ENCODE results near the gene P2RX7.
"Not testable (repeated sequence)": the region's sequence is repeated elsewhere in the genome, so short reads cannot be mapped to it uniquely, and the experiment has no call there.

Gene P2RX7

DNA sequence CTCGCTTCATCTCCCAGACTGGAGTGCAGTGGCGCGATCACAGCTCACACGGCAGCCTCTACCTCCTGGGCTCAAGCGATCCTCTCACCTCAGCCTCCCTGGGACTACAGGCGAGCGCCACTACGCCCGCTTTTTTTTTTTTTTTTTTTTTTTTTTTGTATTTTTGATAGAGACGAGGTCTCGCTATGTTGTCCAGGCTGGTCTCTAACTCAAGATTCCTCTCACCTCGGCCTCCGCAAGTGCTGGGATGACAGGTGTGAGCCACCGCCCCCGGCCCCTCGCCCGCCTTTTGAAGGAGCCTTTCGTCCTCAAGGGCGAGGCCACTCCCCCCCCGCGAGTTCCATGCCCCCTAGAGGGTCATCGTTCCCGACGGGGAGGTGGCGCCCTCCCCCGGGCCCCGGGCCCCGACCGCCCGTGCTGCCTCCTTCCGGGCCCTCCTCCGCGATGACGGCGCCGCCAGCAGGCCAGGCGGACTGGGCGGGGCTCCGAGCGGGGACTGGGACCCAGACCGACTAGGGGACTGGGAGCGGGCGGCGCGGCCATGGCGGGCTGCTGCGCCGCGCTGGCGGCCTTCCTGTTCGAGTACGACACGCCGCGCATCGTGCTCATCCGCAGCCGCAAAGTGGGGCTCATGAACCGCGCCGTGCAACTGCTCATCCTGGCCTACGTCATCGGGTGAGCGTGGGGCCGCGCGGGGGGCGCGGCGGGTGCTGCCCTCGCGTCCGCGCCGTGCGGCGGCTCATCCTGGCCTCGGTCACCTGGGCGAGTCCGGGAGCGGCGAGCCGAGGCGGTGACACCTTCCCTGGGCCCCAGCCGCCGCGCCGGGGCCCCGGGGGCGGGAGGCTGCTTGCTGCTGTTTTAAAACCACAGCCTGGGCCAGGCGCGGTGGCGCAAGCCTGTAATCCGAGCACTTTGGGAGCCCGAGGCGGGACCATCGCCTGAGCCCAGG is 77.2 kb downstream of the P2RX7 start, which contains the start of gene P2RX4:
TSS of gene P2RX4 (plus strand) at position 506 of the 949 bp plus-strand sequence. CDS start at position 542, 36 bp downstream.
- peak; percentile 90 for DNase-seq

DNA sequence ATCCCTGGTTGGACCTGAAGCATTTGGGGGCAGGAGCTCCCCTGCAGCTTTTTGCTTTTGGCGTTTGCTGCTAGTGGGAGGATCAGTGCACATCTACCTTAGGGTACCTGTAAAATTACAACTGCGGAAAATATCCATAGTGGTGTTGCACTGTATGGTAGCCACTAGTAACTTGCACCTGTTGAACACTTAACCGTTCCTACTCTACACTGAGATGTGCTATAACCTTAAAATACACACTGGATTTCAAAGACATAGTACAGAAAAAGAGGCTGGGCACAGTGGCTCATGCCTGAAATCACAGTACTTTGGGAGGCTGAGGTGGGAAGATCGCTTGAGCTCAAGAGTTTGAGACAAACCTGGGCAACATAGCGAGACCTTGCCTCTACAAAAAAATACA is 80.2 kb downstream of the P2RX7 start:
- DNase-seq = no peak

DNA sequence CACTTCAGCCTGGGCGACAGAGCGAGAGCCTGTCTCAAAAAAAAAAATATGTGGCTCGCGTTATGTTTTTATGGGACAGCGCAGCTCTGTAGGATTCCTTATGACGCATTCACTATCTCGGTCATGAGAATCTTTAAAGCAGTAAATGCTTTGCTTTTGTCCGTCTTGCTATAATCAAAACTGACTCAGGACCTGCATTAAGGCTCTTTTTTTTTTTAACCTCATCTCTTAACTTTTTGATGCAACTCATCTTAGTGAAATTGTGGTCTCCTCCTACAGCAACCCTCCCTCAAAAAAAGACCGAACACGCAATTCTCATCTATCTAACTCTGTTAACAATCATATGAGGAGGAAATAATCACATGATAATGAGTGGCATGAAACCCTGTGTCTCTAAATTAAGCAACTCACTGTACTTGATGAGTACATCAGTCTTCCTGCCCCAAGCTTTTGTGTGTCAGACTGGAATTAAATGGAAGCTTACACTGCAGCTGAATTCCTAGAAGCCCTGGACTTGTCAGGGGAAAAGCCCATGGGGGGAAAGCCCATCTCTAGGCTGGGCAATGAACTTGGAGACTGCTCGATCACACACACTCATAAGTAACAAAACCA is 81.6 kb downstream of the P2RX7 start:
- DNase-seq = no peak

DNA sequence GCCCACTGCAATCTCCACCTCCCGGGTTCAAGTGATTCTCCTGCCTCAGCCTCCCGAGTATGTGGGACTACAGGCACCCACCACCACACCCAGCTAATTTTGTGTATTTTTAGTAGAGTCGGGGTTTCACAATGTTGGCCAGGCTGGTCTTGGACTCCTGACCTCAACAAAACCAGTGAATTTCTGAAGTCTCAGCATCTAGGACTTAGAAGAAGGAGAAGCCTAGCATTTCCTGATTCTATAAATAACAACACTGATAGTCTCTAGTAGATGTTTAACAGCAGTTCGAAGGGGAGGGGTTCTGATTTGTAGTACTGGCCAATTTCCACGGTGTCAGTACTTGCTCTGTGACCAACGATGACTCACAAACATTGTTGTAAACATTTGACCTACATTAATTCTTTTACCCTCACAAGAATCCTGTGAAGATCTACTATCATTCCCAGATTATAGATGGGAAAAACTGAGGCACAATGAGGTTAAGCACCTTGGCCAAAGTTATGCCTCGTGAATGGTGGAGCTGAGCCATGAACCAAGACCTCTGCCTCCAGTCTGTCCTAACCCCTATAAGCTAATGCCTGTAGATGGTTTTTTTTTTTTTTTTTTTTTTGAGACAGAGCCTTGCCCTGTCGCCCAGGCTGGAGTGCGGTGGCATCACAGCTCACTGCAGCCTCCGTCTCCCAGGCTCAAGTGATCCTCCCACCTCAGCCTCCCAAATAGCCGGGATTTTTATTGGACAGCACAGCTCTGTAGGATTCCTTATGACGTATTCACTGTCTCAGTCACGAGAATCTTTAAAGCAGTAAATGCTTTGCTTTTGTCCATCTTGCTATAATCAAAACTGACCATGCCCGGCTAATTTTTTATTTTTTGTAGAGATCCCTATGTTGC is 82.4 kb downstream of the P2RX7 start:
- no peak for DNase-seq

DNA sequence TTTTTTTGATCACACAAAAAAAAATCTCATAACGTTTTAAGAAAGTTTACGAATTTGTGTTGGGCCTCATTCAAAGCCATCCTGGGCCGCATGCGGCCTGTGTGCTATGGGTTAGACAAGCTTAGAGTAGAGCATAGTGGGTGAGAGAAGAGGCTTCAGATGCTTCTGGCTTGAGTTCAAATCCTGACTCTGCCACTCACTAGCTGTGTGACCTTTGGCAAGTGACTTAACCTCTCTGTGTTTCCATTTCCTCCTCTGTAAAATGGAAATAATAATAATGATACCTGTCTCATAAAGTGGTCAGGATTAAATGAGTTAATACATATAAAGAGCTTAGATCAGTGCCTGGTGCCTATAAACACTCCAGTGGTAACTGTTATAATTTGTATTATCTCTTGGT is 83.4 kb downstream of the P2RX7 start:
- no peak for DNase-seq

DNA sequence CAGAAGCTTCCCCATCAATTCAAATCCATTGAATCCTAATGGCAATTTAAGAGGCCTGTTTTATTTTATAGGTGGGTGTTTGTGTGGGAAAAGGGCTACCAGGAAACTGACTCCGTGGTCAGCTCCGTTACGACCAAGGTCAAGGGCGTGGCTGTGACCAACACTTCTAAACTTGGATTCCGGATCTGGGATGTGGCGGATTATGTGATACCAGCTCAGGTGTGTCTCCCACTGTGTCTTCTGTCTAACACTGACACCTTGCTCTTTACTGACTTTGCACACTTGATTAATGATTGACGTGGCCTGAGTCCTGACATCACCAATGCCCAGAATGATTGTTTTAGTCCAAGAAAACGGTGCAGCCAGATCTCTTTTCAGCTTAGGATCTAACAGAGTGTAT is 84.4 kb downstream of the P2RX7 start:
- DNase-seq = no peak

DNA sequence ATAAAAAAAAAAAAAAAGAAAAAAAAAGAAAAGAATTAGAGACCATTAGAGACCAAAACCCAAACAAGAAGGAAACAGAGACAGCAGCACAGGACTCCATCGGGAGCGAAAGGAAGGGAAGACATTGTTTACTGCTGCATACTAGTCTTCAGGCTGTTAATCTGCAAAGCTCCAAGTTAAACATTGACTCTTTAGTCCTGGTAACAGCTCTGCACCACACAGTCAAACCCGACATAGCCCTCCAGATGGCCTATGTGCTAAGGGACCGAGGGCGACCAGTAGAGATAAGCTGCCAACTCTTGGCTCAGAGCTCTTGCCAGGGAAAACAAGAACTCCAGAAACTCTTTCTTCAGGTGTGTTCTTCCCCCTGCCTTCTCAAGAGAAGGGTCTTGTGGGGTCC is 85.1 kb downstream of the P2RX7 start:
- no peak for DNase-seq

DNA sequence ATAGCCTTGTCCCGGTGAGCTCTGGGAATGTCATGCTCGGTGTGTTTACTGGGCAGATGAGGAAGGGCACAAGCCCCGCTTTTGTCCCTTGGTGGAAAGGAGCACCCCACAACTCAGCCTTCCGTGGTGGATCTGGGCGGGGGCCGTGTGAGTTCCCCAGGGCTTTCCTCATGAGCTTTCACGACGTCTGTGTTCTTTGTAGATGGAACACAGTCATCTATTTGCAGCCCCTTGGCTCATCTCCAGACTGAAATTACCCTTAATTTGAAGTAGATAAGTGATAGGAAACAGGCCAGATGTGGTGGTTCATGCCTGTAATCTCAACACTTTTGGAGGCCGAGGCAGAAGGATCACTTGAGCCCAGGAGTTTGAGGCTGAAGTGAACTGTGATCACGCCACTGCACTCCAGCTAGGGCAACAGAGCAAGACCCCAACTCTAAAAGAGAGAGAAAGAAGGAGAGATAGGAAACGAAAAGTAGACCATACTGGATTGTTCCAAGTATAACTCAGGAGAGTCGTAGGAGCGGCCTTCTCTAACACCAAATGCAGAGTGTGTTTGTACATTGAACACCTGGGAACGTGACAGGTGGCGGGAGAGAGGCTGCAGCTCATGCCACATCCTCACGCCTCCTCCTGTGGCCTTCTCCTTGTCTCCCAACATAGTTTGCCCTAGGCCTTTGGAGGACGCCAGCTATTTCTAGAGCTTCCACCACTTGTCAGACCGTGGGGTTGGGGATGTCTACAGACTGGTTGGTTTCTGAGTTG is 86.1 kb downstream of the P2RX7 start:
- no peak for DNase-seq

DNA sequence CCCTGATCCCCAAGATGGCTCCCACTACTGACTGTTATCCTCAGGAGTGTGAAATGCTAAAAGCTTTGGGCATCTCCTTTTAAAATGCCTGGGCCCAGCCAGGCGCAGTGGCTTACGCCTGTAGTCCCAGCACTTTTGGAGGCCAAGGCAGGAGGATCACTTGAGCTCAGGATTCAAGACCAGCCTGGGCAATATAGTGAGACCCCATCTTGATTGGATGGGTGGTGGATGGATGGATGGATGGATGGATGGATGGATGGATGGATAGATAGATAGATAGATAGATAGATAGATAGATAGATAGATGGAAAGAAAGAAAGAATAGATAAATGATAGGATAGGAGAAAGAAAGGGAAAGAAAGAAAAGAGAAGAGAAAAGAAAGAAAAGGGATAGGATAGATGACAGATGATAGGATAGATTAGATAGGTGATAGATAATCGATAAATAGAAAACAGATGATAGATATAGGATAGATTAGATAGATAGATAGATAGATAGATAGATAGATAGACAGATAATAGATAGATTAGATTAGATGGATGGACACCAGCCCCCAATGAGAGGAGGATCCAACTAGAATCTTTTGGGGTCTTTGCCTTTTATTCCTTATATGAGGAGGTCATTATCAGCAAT is 86.8 kb downstream of the P2RX7 start:
- DNase-seq = no peak

DNA sequence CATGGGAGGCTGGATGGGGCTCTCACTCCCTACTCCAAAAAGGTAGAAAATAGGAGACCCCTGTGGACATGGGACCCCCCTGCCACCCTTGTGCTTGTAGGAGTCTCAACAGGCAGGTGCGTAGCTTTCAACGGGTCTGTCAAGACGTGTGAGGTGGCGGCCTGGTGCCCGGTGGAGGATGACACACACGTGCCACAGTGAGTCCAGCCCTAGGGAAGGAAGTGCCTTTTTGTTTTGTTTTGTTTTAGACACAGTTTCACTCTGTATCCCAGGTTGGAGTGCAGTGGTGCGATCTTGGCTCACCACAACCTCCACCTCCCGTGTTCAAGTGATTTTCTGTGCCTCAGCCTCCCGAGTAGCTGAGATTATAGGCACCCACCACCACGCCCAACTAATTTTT is 90.2 kb downstream of the P2RX7 start:
- DNase-seq = peak; percentile 51

DNA sequence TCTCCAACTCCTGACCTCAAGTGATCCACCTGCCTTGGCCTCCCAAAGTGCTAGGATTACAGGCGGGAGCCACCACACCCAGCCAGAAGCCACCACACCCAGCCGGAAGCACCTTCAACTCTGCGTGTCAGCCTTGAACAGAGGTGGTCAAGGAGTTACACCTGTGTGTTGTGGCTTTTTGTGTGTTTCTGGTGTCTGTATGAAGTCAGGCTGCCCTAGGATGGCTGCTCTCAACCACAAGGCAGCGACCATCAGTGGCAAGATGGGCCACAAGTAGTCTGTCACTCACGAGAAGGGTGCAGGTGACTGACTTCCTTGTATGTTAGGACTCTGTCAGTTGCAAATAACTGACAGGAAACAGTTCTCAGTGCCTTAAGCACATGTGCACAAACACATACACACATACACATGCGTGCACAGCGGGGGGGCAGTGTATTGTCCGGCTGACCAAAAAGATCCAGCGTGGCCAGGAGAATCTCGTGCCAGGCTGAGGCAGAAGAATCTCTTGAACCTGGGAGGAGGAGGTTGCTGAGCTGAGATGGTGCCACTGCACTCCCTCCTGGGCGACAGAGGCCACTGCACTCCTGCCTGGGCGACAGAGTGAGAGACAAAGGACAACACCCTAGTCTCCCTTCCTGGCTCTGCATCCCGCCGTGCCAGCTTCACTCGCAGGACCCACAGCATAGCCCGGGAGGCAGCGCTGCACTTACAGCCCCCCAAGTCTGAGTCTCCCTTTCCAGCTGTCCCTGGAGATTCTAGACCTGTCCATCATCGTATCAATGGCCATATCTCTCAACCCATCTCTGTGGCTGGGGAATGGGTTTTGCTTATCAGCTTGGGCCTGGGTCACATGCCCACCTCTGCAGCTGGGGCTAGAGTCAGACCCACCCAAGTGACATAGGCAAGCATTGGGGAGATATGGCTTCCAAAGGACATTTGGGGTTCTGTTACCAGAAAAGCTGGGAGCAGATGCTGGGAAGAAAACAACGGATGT is 90.9 kb downstream of the P2RX7 start:
- peak; percentile 64 for DNase-seq

DNA sequence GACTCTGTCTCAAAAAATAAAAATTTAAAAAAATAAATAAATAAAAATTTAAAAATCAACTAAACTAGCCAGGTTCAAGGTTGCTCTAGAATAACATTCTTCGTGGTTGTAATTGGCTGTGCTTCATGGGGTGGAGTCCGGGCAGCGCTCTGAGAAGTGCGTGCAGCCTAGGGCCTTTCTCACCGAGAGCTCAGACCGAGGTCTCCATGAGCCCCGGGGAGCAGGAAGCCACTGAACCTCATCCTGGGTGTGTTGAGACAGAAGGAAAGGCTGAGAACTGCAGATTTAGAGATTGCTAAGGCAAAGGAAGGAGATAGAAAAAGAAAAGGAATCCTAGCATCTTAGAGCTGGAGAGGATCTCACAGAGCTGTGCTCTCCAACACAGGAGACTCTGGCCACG is 91.9 kb downstream of the P2RX7 start:
- DNase-seq = peak; percentile 82

DNA sequence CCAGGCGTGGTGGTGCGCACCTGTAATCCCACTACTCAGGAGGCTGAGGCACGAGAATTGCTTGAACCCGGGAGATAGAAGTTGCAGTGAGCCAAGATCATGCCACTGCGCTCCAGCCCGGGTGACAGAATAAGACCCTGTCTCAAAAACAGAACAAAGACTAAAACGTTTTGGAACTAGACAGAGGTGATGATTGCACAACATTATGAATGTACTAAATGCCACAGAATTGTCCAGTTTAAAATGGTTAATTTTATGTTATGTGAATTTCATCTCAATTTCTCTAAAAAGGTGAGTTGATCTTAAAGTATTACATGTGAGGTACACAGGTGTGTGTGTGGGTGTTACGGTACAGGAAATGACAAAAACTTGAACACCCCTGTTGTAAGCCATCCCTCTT is 93.7 kb downstream of the P2RX7 start:
- no peak for DNase-seq

DNA sequence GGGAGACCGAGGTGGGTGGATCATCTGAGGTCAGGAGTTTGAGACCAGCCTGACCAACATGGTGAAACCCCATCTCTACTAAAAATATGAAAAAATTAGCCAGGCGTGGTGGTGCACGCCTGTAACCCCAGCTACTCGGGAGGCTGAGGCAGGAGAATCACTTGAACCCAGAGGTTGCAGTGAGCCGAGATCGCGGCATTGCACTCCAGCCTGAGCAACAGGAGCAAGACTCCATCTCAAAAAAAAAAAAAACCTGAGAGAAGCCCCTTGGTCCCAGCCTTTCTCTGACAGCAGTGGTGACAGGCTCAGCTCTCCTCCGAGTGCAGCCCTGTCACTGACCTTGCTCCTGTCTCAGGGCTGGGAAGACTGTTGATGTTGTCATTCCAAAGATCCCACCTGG is 94.2 kb downstream of the P2RX7 start:
- DNase-seq = not testable (repeated sequence)

DNA sequence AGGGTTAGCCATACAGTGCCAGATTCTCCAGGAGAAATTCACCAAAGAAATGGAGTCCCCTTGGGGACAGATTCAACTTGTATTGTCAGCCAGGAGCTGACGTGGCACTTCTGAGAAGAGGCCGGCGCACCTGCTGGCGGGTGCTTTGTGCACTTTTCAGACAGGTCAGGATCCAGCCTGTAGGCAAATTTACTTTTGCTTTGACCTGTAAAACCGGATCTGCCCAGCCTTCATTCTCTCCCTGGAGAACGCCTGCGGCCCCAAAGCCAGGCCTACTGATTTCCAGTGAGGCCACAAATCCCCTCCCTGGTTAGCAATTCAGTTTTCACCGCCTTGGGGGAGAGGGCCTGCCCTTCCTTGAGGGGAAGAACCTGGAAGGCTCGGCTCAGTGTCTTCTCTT is 94.6 kb downstream of the P2RX7 start:
- DNase-seq = no peak

DNA sequence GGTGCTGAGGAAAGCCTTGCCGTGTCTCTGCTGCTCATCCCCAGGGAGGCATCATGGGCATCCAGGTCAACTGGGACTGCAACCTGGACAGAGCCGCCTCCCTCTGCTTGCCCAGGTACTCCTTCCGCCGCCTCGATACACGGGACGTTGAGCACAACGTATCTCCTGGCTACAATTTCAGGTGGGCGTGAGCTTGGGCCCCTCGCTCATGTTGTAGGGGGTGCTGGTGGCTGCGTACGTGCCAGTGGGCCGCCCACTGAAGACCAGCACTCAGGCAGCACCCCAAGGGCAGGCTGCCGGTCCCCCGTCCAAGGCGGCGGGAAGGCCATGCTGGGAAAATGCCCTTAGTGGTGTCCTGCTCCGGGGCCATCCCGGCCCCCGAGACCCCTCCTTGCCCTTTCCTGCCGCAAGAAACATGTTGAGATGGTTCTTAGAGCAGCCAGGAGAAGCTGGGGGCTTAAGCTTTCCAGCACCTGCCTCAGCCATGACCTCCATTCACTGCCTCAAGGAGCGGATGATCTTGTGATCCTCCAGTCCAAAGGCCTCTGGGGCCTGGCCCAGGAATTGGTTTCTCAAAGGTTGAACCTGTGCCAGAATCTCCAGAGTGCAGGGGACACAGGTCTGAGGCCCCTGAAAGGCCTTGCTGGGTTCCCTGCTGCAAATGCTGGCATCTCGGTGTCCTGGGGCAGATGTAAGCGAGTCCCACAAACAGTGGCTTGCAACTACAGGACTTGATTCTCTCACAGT is 96.4 kb downstream of the P2RX7 start:
- DNase-seq = no peak

DNA sequence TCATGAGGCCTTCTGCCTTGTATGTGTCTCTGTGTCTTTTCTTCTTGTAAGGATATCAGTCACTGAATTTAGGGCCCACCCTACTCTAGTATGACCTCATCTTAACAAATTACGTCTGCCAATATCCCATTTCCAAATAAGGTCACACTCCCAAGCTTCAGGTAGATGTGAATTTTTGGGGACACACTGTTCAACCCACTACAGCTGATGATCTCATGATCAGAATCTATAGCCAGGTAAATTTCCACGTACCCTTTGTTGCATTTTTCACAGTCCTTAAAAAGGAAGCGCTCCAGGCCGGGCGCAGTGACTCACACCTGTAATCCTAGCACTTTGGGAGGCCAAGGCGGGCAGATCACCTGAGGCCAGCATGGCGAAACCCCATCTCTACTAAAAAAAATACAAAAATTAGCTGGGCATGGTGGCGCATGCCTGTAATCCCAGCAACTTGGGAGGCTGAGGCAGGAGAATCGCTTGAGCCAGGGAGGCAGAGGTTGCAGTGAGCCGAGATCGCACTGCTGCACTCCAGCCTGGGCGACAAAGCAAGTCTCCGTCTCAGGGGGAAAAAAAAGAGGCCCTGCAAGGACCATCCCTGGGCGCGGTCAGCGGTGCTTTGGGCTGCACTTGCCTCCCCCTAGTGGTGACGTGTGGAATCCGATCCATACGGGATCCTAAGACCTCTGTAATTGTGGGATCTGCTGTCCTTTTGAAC is 97.3 kb downstream of the P2RX7 start:
- peak; percentile 79 for DNase-seq

DNA sequence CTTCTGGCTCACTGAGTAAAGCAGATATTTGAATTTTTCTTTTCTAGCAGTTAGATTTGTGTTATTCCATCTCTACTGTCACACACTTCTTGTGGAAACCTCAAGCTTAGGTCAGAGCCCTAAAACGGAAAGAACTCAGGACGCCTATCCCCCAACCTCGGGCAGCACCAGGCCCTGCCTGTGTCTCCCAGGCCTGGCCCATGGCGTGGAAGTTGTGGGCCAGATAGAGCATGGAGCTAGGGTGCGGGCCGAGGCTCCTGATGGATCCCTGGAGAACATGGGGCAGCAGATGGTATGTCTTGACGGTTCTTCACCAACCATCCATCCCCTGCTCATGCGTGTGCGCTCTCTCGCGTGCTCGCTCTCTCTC is 97.8 kb downstream of the P2RX7 start:
- no peak for DNase-seq

DNA sequence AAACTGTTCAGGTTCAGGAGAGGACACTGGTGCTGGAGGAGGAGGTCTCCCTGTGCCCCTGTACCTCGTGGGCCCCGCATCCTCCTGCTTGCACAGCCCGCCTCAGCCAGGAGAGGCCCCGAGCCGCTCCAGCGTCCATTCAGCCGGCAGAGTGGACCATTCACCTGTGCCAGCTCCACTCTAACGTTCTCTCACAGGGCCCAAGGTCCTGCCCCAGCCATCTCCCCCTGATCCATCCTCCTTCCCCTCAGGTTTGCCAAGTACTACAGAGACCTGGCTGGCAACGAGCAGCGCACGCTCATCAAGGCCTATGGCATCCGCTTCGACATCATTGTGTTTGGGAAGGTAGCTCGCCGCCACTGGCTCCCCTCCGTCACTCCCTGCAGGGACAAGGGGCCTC is 99.5 kb downstream of the P2RX7 start:
- no peak for DNase-seq
